OCI-LY1 (cell line): Measurements from ENCODE around the gene FRS2.

Source experiments
- H2AFZ ChIP-seq: fragments of 200-600 bp; sonication (generic), shearing (Covaris generic); 2 replicates; pipeline ENCODE4 v1.6.0; 2014; ENCODE audit warnings: antibody characterized with exemption, mild to moderate bottlenecking, low read length
- H3F3A ChIP-seq: fragments of 200-600 bp; sonication (generic), shearing (Covaris generic); 2 replicates; pipeline ENCODE4 v1.6.0; 2014; ENCODE audit warnings: mild to moderate bottlenecking, antibody characterized with exemption, low read length, moderate library complexity; ENCODE audit not compliant: insufficient read depth
- H3K27ac ChIP-seq: fragments of 200-600 bp; sonication (generic); 2 replicates; pipeline ENCODE4 v1.5.1; 2014; ENCODE audit warnings: low read length, mixed run types, mild to moderate bottlenecking, low read depth; ENCODE audit not compliant: poor library complexity, severe bottlenecking
- H3K27me3 ChIP-seq: fragments of 200-600 bp; sonication (generic); 2 replicates; pipeline ENCODE4 v1.6.0; 2014; ENCODE audit warnings: antibody characterized with exemption, mild to moderate bottlenecking, low read length, moderate library complexity; ENCODE audit not compliant: insufficient read depth
- H3K36me3 ChIP-seq: fragments of 200-600 bp; sonication (generic); 2 replicates; pipeline ENCODE4 v1.6.1; 2014; ENCODE audit warnings: mild to moderate bottlenecking, antibody characterized with exemption, low read length, moderate library complexity, mixed read lengths; ENCODE audit not compliant: insufficient read depth
- H3K4me1 ChIP-seq: fragments of 200-600 bp; sonication (generic); 2 replicates; pipeline ENCODE4 v1.5.1; 2014; ENCODE audit warnings: mild to moderate bottlenecking, low read length, moderate library complexity; ENCODE audit not compliant: insufficient read depth, severe bottlenecking
- H3K4me2 ChIP-seq: fragments of 200-600 bp; sonication (generic), shearing (Covaris generic); 2 replicates; pipeline ENCODE4 v1.6.1; 2014; ENCODE audit warnings: low read length
- H3K4me3 ChIP-seq: fragments of 200-600 bp; sonication (generic); 2 replicates; pipeline ENCODE4 v1.5.1; 2014; ENCODE audit warnings: low read length, low read depth, mild to moderate bottlenecking, mixed read lengths; ENCODE audit not compliant: poor library complexity, severe bottlenecking
- H3K79me2 ChIP-seq: fragments of 200-600 bp; shearing (Covaris generic); 2 replicates; pipeline ENCODE4 v1.6.1; 2016; ENCODE audit warnings: mixed run types, low read length, mixed read lengths; ENCODE audit not compliant: insufficient read depth
- H3K9ac ChIP-seq: fragments of 200-600 bp; sonication (generic), shearing (Covaris generic); 2 replicates; pipeline ENCODE4 v1.6.1; 2014; ENCODE audit warnings: mild to moderate bottlenecking, low read length, mixed read lengths
- H3K9me2 ChIP-seq: fragments of 200-600 bp; sonication (generic), shearing (Covaris generic); 2 replicates; pipeline ENCODE4 v1.6.1; 2014; ENCODE audit warnings: low read depth, mild to moderate bottlenecking, low read length, mixed read lengths
- H3K9me3 ChIP-seq: fragments of 200-600 bp; shearing (Covaris generic); 2 replicates; pipeline ENCODE4 v1.6.1; 2014; ENCODE audit warnings: low read length, mixed read lengths
- H4K20me1 ChIP-seq: fragments of 200-600 bp; sonication (generic), shearing (Covaris generic); 2 replicates; pipeline ENCODE4 v1.6.0; 2016; ENCODE audit warnings: mild to moderate bottlenecking, low read length; ENCODE audit not compliant: insufficient read depth
- EZH2 ChIP-seq: fragments of 200-600 bp; sonication (generic), shearing (Covaris generic); IDR thresholded peaks from 2 replicates; pipeline ENCODE4 v1.8.0; 2017; ENCODE audit warnings: borderline replicate concordance, mixed run types, mild to moderate bottlenecking, antibody characterized with exemption, low read length, moderate library complexity, mixed read lengths
- TF ChIP-seq, protein P1 (sequence below): fragments of 200-600 bp; sonication (generic), shearing (Covaris generic); IDR thresholded peaks from 2 replicates; pipeline ENCODE4 v1.5.1; 2017; ENCODE audit warnings: mild to moderate bottlenecking, antibody characterized with exemption, low read length, moderate library complexity, mixed read lengths

Gene FRS2

DNA sequence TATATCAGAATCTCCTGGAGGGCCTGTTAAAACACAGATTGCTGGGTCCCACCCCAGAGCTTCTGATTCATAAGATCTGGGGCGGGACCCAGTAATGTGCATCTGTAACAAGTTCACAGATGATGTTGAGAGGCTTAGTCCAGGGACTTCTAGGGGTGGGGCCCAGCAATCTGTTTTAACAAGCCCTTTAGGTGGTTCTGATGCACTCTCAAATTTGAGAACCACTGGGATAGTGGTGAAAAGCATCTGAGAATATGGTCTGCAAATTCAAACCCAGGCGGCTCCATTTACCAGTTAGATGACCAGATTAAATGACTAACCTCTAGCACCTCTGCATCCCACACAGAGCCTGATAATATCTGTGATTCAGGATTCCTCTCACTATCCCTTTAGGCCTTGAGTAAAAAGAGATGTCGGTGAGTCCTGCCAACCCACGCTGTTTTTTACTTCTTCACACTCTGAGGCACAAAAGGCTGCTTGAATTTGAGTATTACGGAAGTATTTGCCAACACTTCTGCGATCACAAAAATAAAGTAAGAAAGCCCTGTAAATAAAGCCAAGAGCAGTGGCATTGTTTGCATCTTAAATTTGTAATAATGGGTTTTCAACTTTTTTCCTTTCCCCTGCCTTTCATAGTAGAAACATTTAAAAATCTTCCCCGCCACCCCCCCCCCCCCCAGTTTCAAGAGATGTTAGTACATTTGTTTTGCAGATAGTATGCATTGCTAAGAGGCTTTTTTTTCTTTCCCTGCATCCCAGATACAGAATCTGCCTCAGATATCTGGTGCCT is 1.8 kb upstream of the FRS2 start:
- no peaks in the 10 kb centered on the region for H3K36me3 ChIP-seq
- H3F3A ChIP-seq = no peaks in the 10 kb centered on the region
- no peak overlapping the region for H3K4me3 ChIP-seq
- peaks cover 29% of the 10 kb centered on the region for H3K79me2 ChIP-seq
- H3K27me3 ChIP-seq = no peaks in the 10 kb centered on the region
- H3K4me2 ChIP-seq = peak overlapping the region; percentile 46
- no peak for TF ChIP-seq EZH2
- TF ChIP-seq, protein P1, sequence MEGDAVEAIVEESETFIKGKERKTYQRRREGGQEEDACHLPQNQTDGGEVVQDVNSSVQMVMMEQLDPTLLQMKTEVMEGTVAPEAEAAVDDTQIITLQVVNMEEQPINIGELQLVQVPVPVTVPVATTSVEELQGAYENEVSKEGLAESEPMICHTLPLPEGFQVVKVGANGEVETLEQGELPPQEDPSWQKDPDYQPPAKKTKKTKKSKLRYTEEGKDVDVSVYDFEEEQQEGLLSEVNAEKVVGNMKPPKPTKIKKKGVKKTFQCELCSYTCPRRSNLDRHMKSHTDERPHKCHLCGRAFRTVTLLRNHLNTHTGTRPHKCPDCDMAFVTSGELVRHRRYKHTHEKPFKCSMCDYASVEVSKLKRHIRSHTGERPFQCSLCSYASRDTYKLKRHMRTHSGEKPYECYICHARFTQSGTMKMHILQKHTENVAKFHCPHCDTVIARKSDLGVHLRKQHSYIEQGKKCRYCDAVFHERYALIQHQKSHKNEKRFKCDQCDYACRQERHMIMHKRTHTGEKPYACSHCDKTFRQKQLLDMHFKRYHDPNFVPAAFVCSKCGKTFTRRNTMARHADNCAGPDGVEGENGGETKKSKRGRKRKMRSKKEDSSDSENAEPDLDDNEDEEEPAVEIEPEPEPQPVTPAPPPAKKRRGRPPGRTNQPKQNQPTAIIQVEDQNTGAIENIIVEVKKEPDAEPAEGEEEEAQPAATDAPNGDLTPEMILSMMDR = no peak
- H3K9ac ChIP-seq = peak overlapping the region; percentile 49
- H4K20me1 ChIP-seq = no peaks in the 10 kb centered on the region
- no peaks in the 10 kb centered on the region for H3K9me2 ChIP-seq
- peak overlapping the region; percentile 100 for H2AFZ ChIP-seq
- H3K9me3 ChIP-seq = no peaks in the 10 kb centered on the region
- peak overlapping the region; percentile 46 for H3K27ac ChIP-seq
- peaks cover 49% of the 10 kb centered on the region for H3K4me1 ChIP-seq

DNA sequence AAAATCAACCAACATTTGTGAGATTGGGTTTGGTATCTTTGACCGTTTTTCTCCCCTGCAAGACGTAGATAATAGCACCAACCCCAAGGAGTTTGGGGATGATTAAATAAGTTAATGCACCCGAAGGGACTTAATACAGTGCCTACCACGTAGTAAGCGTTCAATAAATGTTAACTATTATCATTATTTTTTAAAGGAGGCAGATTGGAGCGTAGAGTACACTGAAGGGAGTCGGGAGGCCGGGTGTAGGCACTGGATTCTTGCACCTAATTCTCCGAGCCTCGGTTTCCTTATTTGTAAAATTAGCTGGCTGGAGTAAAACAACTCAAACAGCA is 367 bp upstream of the FRS2 start:
- Histone ChIP-seq H3K27ac (peak overlapping the region; percentile 44), H3K9ac (peak overlapping the region; percentile 92), H3K4me2 (peak overlapping the region; percentile 99), H4K20me1 (no peaks in the 10 kb centered on the region), H3K79me2 (peaks cover 41% of the 10 kb centered on the region), H3K9me2 (no peaks in the 10 kb centered on the region), H3K36me3 (no peaks in the 10 kb centered on the region), H3K4me1 (peaks cover 49% of the 10 kb centered on the region), H3K4me3 (peak overlapping the region; percentile 97), H3K27me3 (no peaks in the 10 kb centered on the region), H3K9me3 (no peaks in the 10 kb centered on the region), H2AFZ (peak overlapping the region; percentile 96), H3F3A (no peaks in the 10 kb centered on the region)
- TF ChIP-seq EZH2 = no peak
- TF ChIP-seq, protein P1 = no peak

DNA sequence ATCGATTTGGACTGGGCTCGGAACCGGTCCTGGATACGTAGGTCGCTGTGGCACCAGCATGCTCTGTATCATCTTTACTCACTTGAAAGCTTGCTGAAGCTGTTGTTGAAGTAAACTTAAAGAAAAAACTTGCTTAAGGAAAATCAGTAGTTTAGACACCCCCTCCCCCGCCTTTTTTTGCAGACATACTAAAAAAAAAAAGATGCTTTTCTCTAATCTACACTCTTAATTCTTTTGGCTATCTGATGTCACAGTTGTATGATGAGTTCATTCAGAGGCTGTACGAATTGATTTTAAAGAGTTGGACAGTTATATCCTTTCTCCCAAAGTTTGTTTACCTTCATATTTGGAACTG is 865 bp downstream of the FRS2 start:
- Histone ChIP-seq H3K4me2 (peak overlapping the region; percentile 99), H3K9me3 (no peaks in the 10 kb centered on the region), H3K9me2 (no peaks in the 10 kb centered on the region), H3K27me3 (no peaks in the 10 kb centered on the region), H3K36me3 (no peaks in the 10 kb centered on the region), H3K4me1 (peaks cover 51% of the 10 kb centered on the region), H4K20me1 (no peaks in the 10 kb centered on the region), H3K27ac (no peak overlapping the region), H3K9ac (peak overlapping the region; percentile 92), H2AFZ (no peak overlapping the region), H3K4me3 (peak overlapping the region; percentile 97), H3F3A (no peaks in the 10 kb centered on the region), H3K79me2 (peaks cover 53% of the 10 kb centered on the region)
- TF ChIP-seq, protein P1 = no peak; the same call in 1 of the 2 replicates
- no peak for TF ChIP-seq EZH2
